CD4-positive, alpha-beta T cell treated with Interleukin-4 for 1 hour (primary cell): ENCODE results near the gene ZDHHC9.

Experiments used
- DNase-seq, 2 donors: peaks; one replicate each; pipeline ENCODE4 v3.0.0-alpha.2; 2020 to 2022

Gene ZDHHC9

GRCh38 chrX:129785160-129785947 lies 58.3 kb downstream of the ZDHHC9 start:
- DNase-seq: no peak

GRCh38 chrX:129784371-129784770 lies 59.3 kb downstream of the ZDHHC9 start:
- DNase-seq: no peak

GRCh38 chrX:129783291-129783713 lies 60.4 kb downstream of the ZDHHC9 start:
- DNase-seq: no peak

- no peak for DNase-seq
Measured at GRCh38 chrX:129782706-129783105, 61.0 kb downstream of the ZDHHC9 start.

GRCh38 chrX:129781680-129782495 lies 61.8 kb downstream of the ZDHHC9 start:
- no peak for DNase-seq

- peak; percentile 87 to 91 for DNase-seq
Measured at GRCh38 chrX:129781134-129781672, 62.5 kb downstream of the ZDHHC9 start.

GRCh38 chrX:129780441-129781105 lies 63.1 kb downstream of the ZDHHC9 start:
- DNase-seq: no peak

GRCh38 chrX:129779747-129780146 lies 63.9 kb downstream of the ZDHHC9 start, which contains the start of gene SASH3:
Gene SASH3 (plus strand): TSS chrX:129779949. CDS start chrX:129780098, 149 bp downstream.
- DNase-seq: peak; percentile 76 to 87

- DNase-seq: no peak
Measured at GRCh38 chrX:129779086-129779672, 64.5 kb downstream of the ZDHHC9 start.

- DNase-seq: peak; percentile 74 to 84
Measured at GRCh38 chrX:129777218-129778030, 66.3 kb downstream of the ZDHHC9 start.

GRCh38 chrX:129773649-129774458 lies 69.8 kb downstream of the ZDHHC9 start:
- DNase-seq: peak in 1 of 2 donors; percentile 31

GRCh38 chrX:129772796-129773431 lies 70.8 kb downstream of the ZDHHC9 start:
- DNase-seq: peak; percentile 56 to 92

GRCh38 chrX:129771266-129771995 lies 72.3 kb downstream of the ZDHHC9 start:
- DNase-seq: peak; percentile 44 to 49

GRCh38 chrX:129769467-129770154 lies 74.1 kb downstream of the ZDHHC9 start:
- DNase-seq: peak; percentile 82 to 88

GRCh38 chrX:129768586-129769466 lies 74.9 kb downstream of the ZDHHC9 start:
- DNase-seq: no peak

GRCh38 chrX:129768186-129768585 lies 75.5 kb downstream of the ZDHHC9 start:
- no peak for DNase-seq

- DNase-seq: no peak
Measured at GRCh38 chrX:129763666-129764065, 80.0 kb downstream of the ZDHHC9 start.

GRCh38 chrX:129762448-129762847 lies 81.2 kb downstream of the ZDHHC9 start:
- no peak for DNase-seq
